ENCODE data around the gene CYBRD1. TPM values are rescaled to one million over a fixed set of nuclear protein-coding genes. Genes with fewer than 3 reads are reported as not detected.

CYBRD1 gene
- total and polyA plus RNA-seq, 8 donors = 12.2 to 150 (median 45.9) TPM

GRCh38 chr2:171553236-171553635 lies 31.0 kb downstream of the CYBRD1 start:
- Histone ChIP-seq H3K36me3 (peaks cover 0 to 38% (median 33%) of the 10 kb centered on the region in 4 donors), H3K4me3 (no peak overlapping the region), H3K4me1 (no peaks in the 10 kb centered on the region), H3K27ac (no peak overlapping the region), H3K9me3 (no peaks in the 10 kb centered on the region), H3K27me3 (no peaks in the 10 kb centered on the region)
- intact Hi-C loops (cut with DNase I; ENCODE audit: low total_unique reads) = no loop called here
- TF ChIP-seq POLR2A (IDR thresholded peaks at IDR 0.05) (no peak), CTCF (IDR thresholded peaks at IDR 0.05) (no peak), EP300 (IDR thresholded peaks at IDR 0.05) (no peak), POLR2AphosphoS5 (IDR thresholded peaks at IDR 0.05) (no peak)
- 88 to 98% (median 97%) methylated on average over 2 of the region's 2 CpGs for WGBS, 5 donors
- DNase-seq = no peak

GRCh38 chr2:171553858-171554257 lies 31.6 kb downstream of the CYBRD1 start:
- WGBS, 5 donors = 75 to 89% (median 86%) methylated on average over 8 of the region's 8 CpGs
- Histone ChIP-seq H3K36me3 (peaks cover 0 to 38% (median 33%) of the 10 kb centered on the region in 4 donors), H3K4me1 (no peaks in the 10 kb centered on the region), H3K27ac (no peak overlapping the region), H3K27me3 (no peaks in the 10 kb centered on the region), H3K9me3 (no peaks in the 10 kb centered on the region), H3K4me3 (no peak overlapping the region)
- intact Hi-C loops (cut with DNase I; ENCODE audit: low total_unique reads) = no loop called here
- no peak for DNase-seq
- TF ChIP-seq POLR2AphosphoS5 (IDR thresholded peaks at IDR 0.05) = no peak
- no peak for TF ChIP-seq EP300 (IDR thresholded peaks at IDR 0.05)
- no peak for TF ChIP-seq CTCF (IDR thresholded peaks at IDR 0.05)
- no peak for TF ChIP-seq POLR2A (IDR thresholded peaks at IDR 0.05)

GRCh38 chr2:171554991-171555615 lies 32.8 kb downstream of the CYBRD1 start:
- Histone ChIP-seq H3K4me1 (no peaks in the 10 kb centered on the region), H3K9me3 (no peaks in the 10 kb centered on the region), H3K27ac (no peak overlapping the region), H3K36me3 (peaks cover 0 to 38% (median 33%) of the 10 kb centered on the region in 4 donors), H3K4me3 (no peak overlapping the region), H3K27me3 (no peaks in the 10 kb centered on the region)
- intact Hi-C loops (cut with DNase I; ENCODE audit: low total_unique reads) = no loop called here
- TF ChIP-seq EP300 (IDR thresholded peaks at IDR 0.05) = no peak
- no peak for TF ChIP-seq POLR2A (IDR thresholded peaks at IDR 0.05)
- no peak for TF ChIP-seq CTCF (IDR thresholded peaks at IDR 0.05)
- TF ChIP-seq POLR2AphosphoS5 (IDR thresholded peaks at IDR 0.05) = no peak
- WGBS, 5 donors = 58 to 82% (median 61%) methylated on average over 3 of the region's 3 CpGs
- no peak for DNase-seq

GRCh38 chr2:171557363-171557762 lies 35.1 kb downstream of the CYBRD1 start:
- Histone ChIP-seq H3K27ac (no peak overlapping the region), H3K9me3 (no peaks in the 10 kb centered on the region), H3K36me3 (peaks cover 0 to 31% (median 27%) of the 10 kb centered on the region in 4 donors), H3K27me3 (no peaks in the 10 kb centered on the region), H3K4me3 (no peak overlapping the region), H3K4me1 (no peaks in the 10 kb centered on the region)
- intact Hi-C loops (cut with DNase I; ENCODE audit: low total_unique reads) = no loop called here
- 74 to 85% (median 79%) methylated on average over 4 of the region's 4 CpGs for WGBS, 5 donors
- TF ChIP-seq POLR2A (IDR thresholded peaks at IDR 0.05) (no peak), CTCF (IDR thresholded peaks at IDR 0.05) (no peak), EP300 (IDR thresholded peaks at IDR 0.05) (no peak), POLR2AphosphoS5 (IDR thresholded peaks at IDR 0.05) (no peak)
- DNase-seq = no peak
